Neutrophil (primary cell): ENCODE data around the gene RNLS.

Experiments
- H3K27ac ChIP-seq: fragments of 200-600 bp; sonication (generic); 2 replicates; pipeline ENCODE4 v1.5.1; 2016; ENCODE audit warnings: mild to moderate bottlenecking, moderate library complexity
- H3K27me3 ChIP-seq: fragments of 200-600 bp; sonication (generic); 2 replicates; pipeline ENCODE4 v1.6.0; 2016; ENCODE audit warnings: mild to moderate bottlenecking
- H3K36me3 ChIP-seq: fragments of 200-600 bp; sonication (generic); 2 replicates; pipeline ENCODE4 v1.5.1; 2017
- H3K4me1 ChIP-seq, 2 experiments: fragments of 200-600 bp in 1 of 2; sonication (generic) in 1 of 2; 1 replicate in 1 of 2; 2 replicates in 1 of 2; pipeline versions ENCODE4 v1.5.1 to v1.6.1; 2013 to 2016; ENCODE audit warnings: low read depth in 1 of 2, low read length in 1 of 2, mild to moderate bottlenecking in 1 of 2, moderate library complexity in 1 of 2; ENCODE audit not compliant: control insufficient read depth in 1 of 2, insufficient read depth in 1 of 2
- H3K4me3 ChIP-seq, 2 experiments: fragments of 200-600 bp in 1 of 2; sonication (generic) in 1 of 2; 1 replicate in 1 of 2; 2 replicates in 1 of 2; pipeline ENCODE4 v1.5.1; 2013 to 2016; ENCODE audit warnings: low read depth in 1 of 2, low read length in 1 of 2, mild to moderate bottlenecking in 1 of 2, moderate library complexity in 1 of 2
- H3K9me3 ChIP-seq: fragments of 200-600 bp; sonication (generic); 2 replicates; pipeline ENCODE4 v1.5.1; 2016
- CTCF ChIP-seq: fragments of 200-600 bp; sonication (generic); IDR thresholded peaks from 2 replicates; pipeline ENCODE4 v1.5.1; 2016; ENCODE audit warnings: antibody characterized with exemption

RNLS gene

GRCh38 chr10:88465765-88466164 is 117.4 kb downstream of the RNLS start:
- H3K9me3 ChIP-seq = no peaks in the 10 kb centered on the region

GRCh38 chr10:88463811-88464210 is 119.3 kb downstream of the RNLS start:
- Histone ChIP-seq H3K27ac (no peak overlapping the region), H3K4me3 (no peak overlapping the region), H3K36me3 (no peaks in the 10 kb centered on the region), H3K9me3 (no peaks in the 10 kb centered on the region), H3K27me3 (no peaks in the 10 kb centered on the region), H3K4me1 (peaks cover 0 to 5% of the 10 kb centered on the region in 2 experiments)
- no peak for TF ChIP-seq CTCF

More at GRCh38 chr10:88465765-88466164, 117.4 kb downstream of the RNLS start:
- no peaks in the 10 kb centered on the region for H3K36me3 ChIP-seq
- H3K27me3 ChIP-seq = no peaks in the 10 kb centered on the region
- TF ChIP-seq CTCF = no peak
- no peak overlapping the region for H3K27ac ChIP-seq
- H3K4me1 ChIP-seq = peaks cover 0 to 5% of the 10 kb centered on the region in 2 experiments
- H3K4me3 ChIP-seq = no peak overlapping the region

GRCh38 chr10:88461426-88461825 is 121.7 kb downstream of the RNLS start:
- Histone ChIP-seq H3K4me1 (peaks cover 0 to 16% of the 10 kb centered on the region in 2 experiments), H3K27me3 (no peaks in the 10 kb centered on the region), H3K4me3 (no peak overlapping the region), H3K36me3 (no peaks in the 10 kb centered on the region), H3K9me3 (no peaks in the 10 kb centered on the region), H3K27ac (no peak overlapping the region)
- no peak for TF ChIP-seq CTCF

- H3K27me3 ChIP-seq = no peaks in the 10 kb centered on the region
- peaks cover 0 to 11% of the 10 kb centered on the region in 2 experiments for H3K4me1 ChIP-seq
- H3K4me3 ChIP-seq = no peak overlapping the region
- no peaks in the 10 kb centered on the region for H3K9me3 ChIP-seq
- H3K27ac ChIP-seq = no peak overlapping the region
- TF ChIP-seq CTCF = no peak
- H3K36me3 ChIP-seq = no peaks in the 10 kb centered on the region
These were observed 123.6 kb downstream of the RNLS start for GRCh38 chr10:88459530-88459929.

- peaks cover 0 to 11% of the 10 kb centered on the region in 2 experiments for H3K4me1 ChIP-seq
- no peak for TF ChIP-seq CTCF
- H3K36me3 ChIP-seq = no peaks in the 10 kb centered on the region
- no peaks in the 10 kb centered on the region for H3K9me3 ChIP-seq
- no peaks in the 10 kb centered on the region for H3K27me3 ChIP-seq
- no peak overlapping the region for H3K4me3 ChIP-seq
- no peak overlapping the region for H3K27ac ChIP-seq
These were observed 124.9 kb downstream of the RNLS start for GRCh38 chr10:88458209-88458608.

- H3K36me3 ChIP-seq = no peaks in the 10 kb centered on the region
- no peak overlapping the region for H3K27ac ChIP-seq
- peaks cover 0 to 11% of the 10 kb centered on the region in 2 experiments for H3K4me1 ChIP-seq
- H3K4me3 ChIP-seq = no peak overlapping the region
- no peak for TF ChIP-seq CTCF
- no peaks in the 10 kb centered on the region for H3K27me3 ChIP-seq
- H3K9me3 ChIP-seq = no peaks in the 10 kb centered on the region
These were observed 125.5 kb downstream of the RNLS start for GRCh38 chr10:88457660-88458059.
